ENCODE data around the gene BMAL1. TPM values are rescaled to one million over a fixed set of nuclear protein-coding genes. Genes with fewer than 3 reads are reported as not detected.
A peak's percentile ranks its signal among the peaks of the same experiment; 100 is the strongest.
"Not testable (repeated sequence)": the region's sequence is repeated elsewhere in the genome, so short reads cannot be mapped to it uniquely, and the experiment has no call there.

The BMAL1 gene
- total RNA-seq, 2 donors from 2014 or later = 61.4 to 82.1 TPM

- Mint-ChIP-seq H3K36me3 (peaks cover 30% of the 10 kb centered on the region), H3K4me3 (no peak overlapping the region), H3K27ac (peak overlapping the region in 1 of 2 donors; percentile 29), H3K4me1 (ENCODE audit: low read depth in 2 of 2) (peaks cover 0 to 2% of the 10 kb centered on the region in 2 donors), H3K9me3 (no peaks in the 10 kb centered on the region), H3K27me3 (no peaks in the 10 kb centered on the region)
- DNase-seq (ENCODE audit: low spot score) (no peak), ATAC-seq (no peak)
Observed at GRCh38 chr11:13384908-13385640, 107.5 kb downstream of the BMAL1 start.

DNA sequence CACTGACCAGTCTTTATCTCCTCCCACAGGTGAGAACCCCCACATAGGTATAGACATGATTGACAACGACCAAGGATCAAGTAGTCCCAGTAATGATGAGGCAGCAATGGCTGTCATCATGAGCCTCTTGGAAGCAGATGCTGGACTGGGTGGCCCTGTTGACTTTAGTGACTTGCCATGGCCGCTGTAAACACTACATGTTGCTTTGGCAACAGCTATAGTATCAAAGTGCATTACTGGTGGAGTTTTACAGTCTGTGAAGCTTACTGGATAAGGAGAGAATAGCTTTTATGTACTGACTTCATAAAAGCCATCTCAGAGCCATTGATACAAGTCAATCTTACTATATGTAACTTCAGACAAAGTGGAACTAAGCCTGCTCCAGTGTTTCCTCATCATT is 109.0 kb downstream of the BMAL1 start:
- ATAC-seq = no peak
- H3K4me3 Mint-ChIP-seq = no peak overlapping the region
- no peak overlapping the region for H3K27ac Mint-ChIP-seq
- no peaks in the 10 kb centered on the region for H3K9me3 Mint-ChIP-seq
- no peak for DNase-seq (ENCODE audit: low spot score)
- no peaks in the 10 kb centered on the region for H3K27me3 Mint-ChIP-seq
- H3K4me1 Mint-ChIP-seq (ENCODE audit: low read depth in 2 of 2) = peaks cover 0 to 2% of the 10 kb centered on the region in 2 donors
- peaks cover 29% of the 10 kb centered on the region for H3K36me3 Mint-ChIP-seq

GRCh38 chr11:13388741-13389140 is 111.2 kb downstream of the BMAL1 start:
- H3K4me1 Mint-ChIP-seq (ENCODE audit: low read depth in 2 of 2) = peaks cover 0 to 2% of the 10 kb centered on the region in 2 donors
- peaks cover 19% of the 10 kb centered on the region for H3K36me3 Mint-ChIP-seq
- H3K27me3 Mint-ChIP-seq = no peaks in the 10 kb centered on the region

GRCh38 chr11:13391217-13391616 is 113.6 kb downstream of the BMAL1 start:
- Mint-ChIP-seq H3K27ac (no peak overlapping the region), H3K4me1 (ENCODE audit: low read depth in 2 of 2) (peaks cover 0 to 2% of the 10 kb centered on the region in 2 donors), H3K4me3 (no peak overlapping the region), H3K27me3 (no peaks in the 10 kb centered on the region), H3K9me3 (no peaks in the 10 kb centered on the region), H3K36me3 (peaks cover 19% of the 10 kb centered on the region)
- ATAC-seq (no peak), DNase-seq (ENCODE audit: low spot score) (no peak)

More at GRCh38 chr11:13388741-13389140, 111.2 kb downstream of the BMAL1 start:
- DNase-seq (ENCODE audit: low spot score) (no peak), ATAC-seq (no peak)
- no peaks in the 10 kb centered on the region for H3K9me3 Mint-ChIP-seq
- peak overlapping the region in 1 of 2 donors; percentile 12 for H3K27ac Mint-ChIP-seq
- no peak overlapping the region for H3K4me3 Mint-ChIP-seq

DNA sequence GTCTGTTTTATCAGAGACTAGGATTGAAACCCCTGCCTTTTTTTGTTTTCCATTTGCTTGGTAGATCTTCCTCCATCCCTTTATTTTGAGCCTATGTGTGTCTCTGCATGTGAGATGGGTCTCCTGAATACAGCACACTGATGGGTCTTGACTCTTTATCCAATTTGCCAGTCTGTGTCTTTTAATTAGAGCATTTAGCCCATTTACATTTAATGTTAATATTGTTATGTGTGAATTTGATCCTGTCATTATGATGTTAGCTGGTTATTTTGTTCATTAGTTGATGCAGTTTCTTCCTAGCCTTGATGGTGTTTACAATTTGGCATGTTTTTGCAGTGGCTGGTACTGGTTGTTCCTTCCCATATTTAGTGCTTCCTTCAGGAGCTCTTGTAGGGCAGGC is 120.7 kb downstream of the BMAL1 start:
- peaks cover 32% of the 10 kb centered on the region for H3K36me3 Mint-ChIP-seq
- not testable (repeated sequence) for ATAC-seq; H3K4me1 Mint-ChIP-seq (ENCODE audit: low read depth in 2 of 2); H3K27ac Mint-ChIP-seq; DNase-seq (ENCODE audit: low spot score); H3K4me3 Mint-ChIP-seq; H3K27me3 Mint-ChIP-seq; H3K9me3 Mint-ChIP-seq

- peaks cover 0 to 3% of the 10 kb centered on the region in 2 donors for H3K4me1 Mint-ChIP-seq (ENCODE audit: low read depth in 2 of 2)
- no peak overlapping the region for H3K27ac Mint-ChIP-seq
- peaks cover 25% of the 10 kb centered on the region for H3K36me3 Mint-ChIP-seq
- no peaks in the 10 kb centered on the region for H3K9me3 Mint-ChIP-seq
- ATAC-seq (no peak), DNase-seq (ENCODE audit: low spot score) (no peak)
- H3K27me3 Mint-ChIP-seq = no peaks in the 10 kb centered on the region
- H3K4me3 Mint-ChIP-seq = no peak overlapping the region
Observed at GRCh38 chr11:13405220-13405619, 127.6 kb downstream of the BMAL1 start.

GRCh38 chr11:13415201-13415600 is 137.6 kb downstream of the BMAL1 start:
- peaks cover 5% of the 10 kb centered on the region for H3K36me3 Mint-ChIP-seq
- DNase-seq (ENCODE audit: low spot score) (no peak), ATAC-seq (no peak)
- no peak overlapping the region for H3K4me3 Mint-ChIP-seq
- no peak overlapping the region for H3K27ac Mint-ChIP-seq
- no peaks in the 10 kb centered on the region for H3K9me3 Mint-ChIP-seq
- H3K27me3 Mint-ChIP-seq = no peaks in the 10 kb centered on the region
- H3K4me1 Mint-ChIP-seq (ENCODE audit: low read depth in 2 of 2) = no peaks in the 10 kb centered on the region

DNA sequence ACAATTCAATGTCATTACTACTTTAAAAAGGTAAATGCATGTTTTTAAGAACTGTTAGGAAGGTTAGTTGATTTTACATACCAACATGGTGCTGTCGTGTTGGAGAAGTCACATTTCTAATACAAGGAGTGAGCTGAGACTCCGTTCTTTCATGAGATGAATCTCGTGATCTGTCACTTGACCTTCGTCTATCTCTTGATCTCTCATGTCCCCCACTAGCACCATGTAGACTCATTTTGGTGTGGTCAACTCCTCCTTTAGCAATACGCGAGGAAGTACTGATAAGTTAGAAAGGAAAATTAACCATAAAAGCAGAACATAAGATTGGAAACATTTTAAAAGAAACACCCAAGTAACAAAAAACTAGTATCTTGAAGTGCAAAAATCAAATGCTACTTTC is 144.0 kb downstream of the BMAL1 start:
- Mint-ChIP-seq H3K9me3 (no peaks in the 10 kb centered on the region), H3K36me3 (no peaks in the 10 kb centered on the region), H3K4me1 (ENCODE audit: low read depth in 2 of 2) (peaks cover 8 to 28% of the 10 kb centered on the region in 2 donors), H3K27ac (no peak overlapping the region), H3K27me3 (no peaks in the 10 kb centered on the region), H3K4me3 (no peak overlapping the region)
- ATAC-seq (no peak), DNase-seq (ENCODE audit: low spot score) (no peak)

DNA sequence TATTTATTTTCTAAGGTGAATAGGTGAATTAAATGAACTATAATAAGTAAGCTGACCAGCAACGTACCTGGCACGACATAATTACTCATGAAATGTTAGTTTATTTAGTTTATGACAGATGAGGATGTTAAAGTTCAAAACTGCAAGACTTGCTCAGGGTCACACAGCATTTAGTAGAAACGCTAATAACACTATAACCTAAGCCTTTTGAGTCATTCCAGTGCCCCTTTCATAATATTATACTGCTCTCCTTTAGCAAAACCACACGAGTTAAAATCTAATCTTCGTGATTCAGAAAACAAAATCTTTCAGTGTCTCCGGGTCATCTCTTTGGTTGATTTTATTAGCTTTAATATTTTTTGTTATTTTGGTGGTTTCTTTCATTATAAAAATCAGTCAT is 145.8 kb downstream of the BMAL1 start:
- ATAC-seq = no peak
- H3K27me3 Mint-ChIP-seq = no peaks in the 10 kb centered on the region
- H3K36me3 Mint-ChIP-seq = peaks cover 15% of the 10 kb centered on the region
- peaks cover 8 to 28% of the 10 kb centered on the region in 2 donors for H3K4me1 Mint-ChIP-seq (ENCODE audit: low read depth in 2 of 2)
- DNase-seq (ENCODE audit: low spot score) = no peak
- no peak overlapping the region for H3K4me3 Mint-ChIP-seq
- no peak overlapping the region for H3K27ac Mint-ChIP-seq
- H3K9me3 Mint-ChIP-seq = peaks cover 5% of the 10 kb centered on the region

GRCh38 chr11:13427440-13427839 is 149.8 kb downstream of the BMAL1 start:
- Mint-ChIP-seq H3K9me3 (peaks cover 5% of the 10 kb centered on the region), H3K36me3 (peaks cover 27% of the 10 kb centered on the region), H3K27me3 (no peaks in the 10 kb centered on the region), H3K4me3 (no peak overlapping the region), H3K4me1 (ENCODE audit: low read depth in 2 of 2) (peaks cover 14 to 32% of the 10 kb centered on the region in 2 donors), H3K27ac (no peak overlapping the region)
- no peak for ATAC-seq
- no peak for DNase-seq (ENCODE audit: low spot score)

GRCh38 chr11:13429288-13429687 is 151.7 kb downstream of the BMAL1 start:
- H3K9me3 Mint-ChIP-seq = peaks cover 5% of the 10 kb centered on the region
- peaks cover 27% of the 10 kb centered on the region for H3K36me3 Mint-ChIP-seq
- no peaks in the 10 kb centered on the region for H3K27me3 Mint-ChIP-seq
- no peak for DNase-seq (ENCODE audit: low spot score)
- no peak for ATAC-seq
- no peak overlapping the region for H3K27ac Mint-ChIP-seq
- H3K4me3 Mint-ChIP-seq = no peak overlapping the region
- H3K4me1 Mint-ChIP-seq (ENCODE audit: low read depth in 2 of 2) = peaks cover 19 to 29% of the 10 kb centered on the region in 2 donors

DNA sequence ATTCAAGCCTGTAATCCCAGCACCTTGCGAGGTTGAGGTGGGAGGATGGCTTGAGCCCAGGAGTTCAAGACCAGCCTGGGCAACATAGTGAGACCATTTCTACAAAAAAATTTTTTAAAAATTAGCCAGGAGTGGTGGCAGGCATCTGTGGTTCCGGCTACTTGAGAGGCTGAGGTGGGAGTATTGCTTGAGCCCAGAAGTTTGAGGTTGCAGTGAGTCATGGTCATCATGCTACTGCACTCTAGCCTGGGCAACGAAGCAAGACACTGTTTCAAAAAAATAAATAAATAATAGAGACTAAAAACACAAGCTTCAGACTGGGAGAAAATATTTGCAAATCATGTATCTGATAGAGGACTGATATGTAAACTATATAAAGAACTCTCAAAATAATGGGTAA is 152.2 kb downstream of the BMAL1 start:
- H3K27ac Mint-ChIP-seq = no peak overlapping the region
- ATAC-seq = no peak
- peaks cover 20 to 29% of the 10 kb centered on the region in 2 donors for H3K4me1 Mint-ChIP-seq (ENCODE audit: low read depth in 2 of 2)

GRCh38 chr11:13433437-13433836 is 155.8 kb downstream of the BMAL1 start:
- H3K9me3 Mint-ChIP-seq = no peaks in the 10 kb centered on the region

More for the DNA sequence above, 152.2 kb downstream of the BMAL1 start:
- DNase-seq (ENCODE audit: low spot score) = no peak
- no peak overlapping the region for H3K4me3 Mint-ChIP-seq
- H3K9me3 Mint-ChIP-seq = peaks cover 5% of the 10 kb centered on the region
- H3K36me3 Mint-ChIP-seq = peaks cover 27% of the 10 kb centered on the region
- H3K27me3 Mint-ChIP-seq = no peaks in the 10 kb centered on the region

GRCh38 chr11:13434247-13435205 is 156.9 kb downstream of the BMAL1 start:
- Mint-ChIP-seq H3K27me3 (no peaks in the 10 kb centered on the region), H3K4me3 (no peak overlapping the region)

More at GRCh38 chr11:13433437-13433836, 155.8 kb downstream of the BMAL1 start:
- H3K27me3 Mint-ChIP-seq = no peaks in the 10 kb centered on the region
- H3K4me1 Mint-ChIP-seq (ENCODE audit: low read depth in 2 of 2) = peaks cover 32 to 34% of the 10 kb centered on the region in 2 donors
- H3K27ac Mint-ChIP-seq = peak overlapping the region in 1 of 2 donors; percentile 23
- no peak overlapping the region for H3K4me3 Mint-ChIP-seq
- DNase-seq (ENCODE audit: low spot score) (no peak), ATAC-seq (no peak)
- H3K36me3 Mint-ChIP-seq = peaks cover 11% of the 10 kb centered on the region

More at GRCh38 chr11:13434247-13435205, 156.9 kb downstream of the BMAL1 start:
- Mint-ChIP-seq H3K27ac (no peak overlapping the region), H3K4me1 (ENCODE audit: low read depth in 2 of 2) (peaks cover 28 to 31% of the 10 kb centered on the region in 2 donors), H3K36me3 (peaks cover under 1% of the 10 kb centered on the region), H3K9me3 (no peaks in the 10 kb centered on the region)
- no peak for DNase-seq (ENCODE audit: low spot score)
- no peak for ATAC-seq
